Smooth muscle cell (in vitro differentiated cells): ENCODE data around the gene DSG1. TPM values are rescaled to one million over a fixed set of nuclear protein-coding genes. Genes with fewer than 3 reads are reported as not detected.
"Not testable (repeated sequence)": the region's sequence is repeated elsewhere in the genome, so short reads cannot be mapped to it uniquely, and the experiment has no call there.

ENCODE experiments used
- DNase-seq: peaks from one replicate; lab custom pipeline; 2025; ENCODE audit not compliant: unreplicated experiment; lab: John Stamatoyannopoulos, UW
- H2AFZ ChIP-seq: fragments of 200-600 bp; sonication (generic); 2 replicates; pipeline ENCODE4 v1.6.0; 2016; ENCODE audit warnings: antibody characterized with exemption, low read depth, mild to moderate bottlenecking
- H3F3A ChIP-seq: fragments of 200-600 bp; sonication (generic); 2 replicates; pipeline ENCODE4 v1.6.0; 2017; ENCODE audit warnings: antibody characterized with exemption, low read depth
- H3K27ac ChIP-seq: fragments of 200-600 bp; sonication (generic); 2 replicates; pipeline ENCODE4 v1.5.1; 2016; ENCODE audit warnings: low read depth, mild to moderate bottlenecking
- H3K27me3 ChIP-seq: fragments of 200-600 bp; sonication (generic); 2 replicates; pipeline ENCODE4 v1.6.1; 2016; ENCODE audit warnings: low read depth, mild to moderate bottlenecking
- H3K36me3 ChIP-seq: fragments of 200-600 bp; sonication (generic); 2 replicates; pipeline ENCODE4 v1.5.1; 2016; ENCODE audit warnings: low read depth
- H3K4me1 ChIP-seq: fragments of 200-600 bp; sonication (generic); 2 replicates; pipeline ENCODE4 v1.5.1; 2016; ENCODE audit warnings: low read depth
- H3K4me2 ChIP-seq: fragments of 200-600 bp; sonication (generic); 2 replicates; pipeline ENCODE4 v1.6.0; 2016; ENCODE audit warnings: mild to moderate bottlenecking
- H3K4me3 ChIP-seq: fragments of 200-600 bp; sonication (generic); 2 replicates; pipeline ENCODE4 v1.5.1; 2016; ENCODE audit warnings: mild to moderate bottlenecking
- H3K79me2 ChIP-seq: fragments of 200-600 bp; sonication (generic); 2 replicates; pipeline ENCODE4 v1.6.0; 2016; ENCODE audit warnings: low read depth, mild to moderate bottlenecking
- H3K9ac ChIP-seq: fragments of 200-600 bp; sonication (generic); 2 replicates; pipeline ENCODE4 v1.6.0; 2016; ENCODE audit warnings: low read depth
- H3K9me3 ChIP-seq: fragments of 200-600 bp; sonication (generic); replicated peaks from 2 replicates; pipeline ENCODE4 v1.5.1; 2016; ENCODE audit warnings: low read depth
- H4K20me1 ChIP-seq: fragments of 200-600 bp; sonication (generic); 2 replicates; pipeline ENCODE4 v1.6.0; 2016; ENCODE audit warnings: low read depth
- CTCF ChIP-seq: fragments of 200-600 bp; sonication (generic); IDR thresholded peaks from 2 replicates; pipeline ENCODE4 v1.5.1; 2017; ENCODE audit warnings: borderline replicate concordance, mild to moderate bottlenecking, antibody characterized with exemption; ENCODE audit not compliant: insufficient read depth, poor library complexity, severe bottlenecking
- WGBS: methylation state at CpG from one replicate; pipeline ENCODE4 v1.1.7; 2016; ENCODE audit warnings: low lambda C conversion rate; 5-methylcytosine and 5-hydroxymethylcytosine counted together
- polyA plus RNA-seq: library from polyadenylated mRNA; unstranded; fragments of >200 nt; fragmentation: Nextera tagmentation; extraction: Ambion mirVana; gene quantifications from 2 replicates; pipeline ENCODE4 v1.2.1, GENCODE V29; 2016
- total RNA-seq: library from RNA; depleted of rRNA; stranded (reverse); fragments of >200 nt; gene quantifications from 2 replicates; pipeline ENCODE4 v1.2.3, GENCODE V29; 2014

Gene DSG1
- total and polyA plus RNA-seq, 2 experiments from 2014 or later, result 5.0 to 65.5 TPM

DNA sequence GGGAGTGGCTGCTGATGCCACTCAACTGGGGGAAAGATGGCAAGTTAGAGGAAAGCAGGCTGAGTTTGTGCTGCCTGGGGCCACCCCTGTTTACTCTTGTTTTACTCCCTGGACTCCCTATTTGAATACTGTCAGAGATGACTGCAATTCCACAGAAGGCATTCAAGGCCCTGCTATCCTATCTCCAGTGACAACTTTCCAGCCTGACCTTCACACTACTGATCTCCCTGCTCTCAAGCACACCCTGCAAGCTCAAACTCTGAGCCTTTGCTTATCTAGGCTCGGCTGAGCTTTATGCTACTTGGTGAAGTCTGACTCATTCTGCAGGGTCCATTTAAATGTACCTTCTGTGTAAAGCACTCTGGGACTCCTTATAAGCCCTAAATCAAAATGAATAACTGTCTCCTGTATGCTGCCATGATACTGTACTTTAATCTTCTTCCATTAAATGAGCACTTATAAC, 39.3 kb upstream of the DSG1 start:
- Histone ChIP-seq H4K20me1 (no peaks in the 10 kb centered on the region), H3K27ac (no peak overlapping the region), H3K4me1 (peaks cover 13% of the 10 kb centered on the region), H3K79me2 (no peaks in the 10 kb centered on the region), H3K4me2 (no peak overlapping the region), H3K36me3 (no peaks in the 10 kb centered on the region), H2AFZ (no peak overlapping the region), H3K9ac (no peak overlapping the region), H3K27me3 (no peaks in the 10 kb centered on the region), H3K9me3 (no peaks in the 10 kb centered on the region), H3K4me3 (no peak overlapping the region), H3F3A (peaks cover 12% of the 10 kb centered on the region)
- no peak for DNase-seq
- no peak for TF ChIP-seq CTCF
- WGBS, result 4% methylated on average over 1 of the region's 1 CpG

- H3K27me3 ChIP-seq, result no peaks in the 10 kb centered on the region
- no peak for TF ChIP-seq CTCF
- 94% methylated on average over 2 of the region's 2 CpGs for WGBS
Measured at GRCh38 chr18:31280502-31280901, 37.5 kb upstream of the DSG1 start.

DNA sequence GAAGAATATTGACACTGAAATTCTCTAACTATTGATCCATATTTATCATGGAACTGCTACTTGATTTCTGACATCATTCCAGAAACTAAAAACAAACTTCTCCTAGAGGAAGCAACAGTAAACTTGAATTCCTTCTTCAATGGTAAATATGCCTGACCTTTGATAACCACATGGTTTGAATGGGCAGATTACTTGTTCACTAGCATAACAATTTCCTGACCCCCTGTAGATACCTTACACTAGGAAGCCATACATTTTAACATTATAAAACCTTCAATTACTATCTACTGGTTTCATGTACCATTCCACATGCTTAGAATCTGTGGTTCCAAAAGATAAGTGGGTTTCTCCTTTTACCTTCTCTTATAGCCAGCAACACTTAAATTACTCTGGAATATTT, 36.5 kb upstream of the DSG1 start:
- Histone ChIP-seq H3K4me3 (no peak overlapping the region), H3K27me3 (no peaks in the 10 kb centered on the region), H3K79me2 (no peaks in the 10 kb centered on the region), H3K4me2 (no peak overlapping the region), H3F3A (peaks cover 12% of the 10 kb centered on the region), H3K27ac (no peak overlapping the region), H3K36me3 (no peaks in the 10 kb centered on the region), H4K20me1 (no peaks in the 10 kb centered on the region), H3K4me1 (no peaks in the 10 kb centered on the region), H3K9ac (no peak overlapping the region), H3K9me3 (no peaks in the 10 kb centered on the region), H2AFZ (no peak overlapping the region)
- no peak for DNase-seq
- no peak for TF ChIP-seq CTCF

More at GRCh38 chr18:31280502-31280901, 37.5 kb upstream of the DSG1 start:
- Histone ChIP-seq H3K4me3 (no peak overlapping the region), H3K9ac (no peak overlapping the region), H4K20me1 (no peaks in the 10 kb centered on the region), H3K27ac (no peak overlapping the region), H3K36me3 (no peaks in the 10 kb centered on the region), H3K79me2 (no peaks in the 10 kb centered on the region), H3K9me3 (no peaks in the 10 kb centered on the region), H3K4me2 (no peak overlapping the region), H3F3A (peaks cover 12% of the 10 kb centered on the region), H3K4me1 (peaks cover 4% of the 10 kb centered on the region), H2AFZ (peak overlapping the region; percentile 5)
- no peak for DNase-seq

DNA sequence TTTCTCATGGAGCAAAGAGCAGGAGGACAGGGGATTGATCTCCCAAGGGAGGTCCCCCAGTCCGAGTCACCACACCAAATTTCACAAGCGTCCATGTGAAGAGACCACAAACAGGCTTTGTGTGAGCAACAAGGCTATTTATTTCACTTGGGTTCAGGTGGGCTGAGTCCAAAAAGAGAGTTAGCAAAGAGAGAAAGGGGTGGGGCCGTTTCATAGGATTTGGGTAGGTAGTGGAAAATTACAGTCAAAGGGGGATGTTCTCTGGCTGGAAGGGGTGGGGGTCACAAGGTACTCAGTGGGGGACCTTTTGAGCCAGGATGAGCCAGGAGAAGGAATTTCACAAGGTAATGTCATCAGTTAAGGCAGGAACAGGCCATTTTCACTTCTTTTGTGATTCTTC, 28.5 kb upstream of the DSG1 start:
- H3K36me3 ChIP-seq, H3F3A ChIP-seq, DNase-seq, H3K9ac ChIP-seq, H4K20me1 ChIP-seq, H3K27me3 ChIP-seq, H2AFZ ChIP-seq, H3K9me3 ChIP-seq, H3K27ac ChIP-seq, H3K4me2 ChIP-seq, H3K79me2 ChIP-seq, H3K4me1 ChIP-seq, H3K4me3 ChIP-seq: not testable (repeated sequence)
- 90% methylated on average over 3 of the region's 3 CpGs for WGBS
